OCI-LY3 (cell line): Measurements from ENCODE around the gene LCE2A.

Experiments used
- H2AFZ ChIP-seq: fragments of 200-600, 300-600 bp; shearing (Covaris generic); 2 replicates; pipeline ENCODE4 v1.6.0; 2014; ENCODE audit warnings: antibody characterized with exemption, low read depth, low read length
- H3K27ac ChIP-seq: fragments of 200-600, 300-600 bp; sonication (generic); 2 replicates; pipeline ENCODE4 v1.5.1; 2014; ENCODE audit warnings: mild to moderate bottlenecking, low read length, moderate library complexity, mixed read lengths
- H3K27me3 ChIP-seq: fragments of 200-600, 300-600 bp; sonication (generic); 2 replicates; pipeline ENCODE4 v1.6.1; 2014; ENCODE audit warnings: low read depth, low read length, mixed read lengths
- H3K36me3 ChIP-seq: fragments of 200-600, 300-600 bp; sonication (generic); replicated peaks from 2 replicates; pipeline ENCODE3; 2014; ENCODE audit warnings: low read depth, low read length, mixed read lengths
- H3K4me1 ChIP-seq: fragments of 300-600, 200-600 bp; sonication (generic); 2 replicates; pipeline ENCODE4 v1.6.1; 2014; ENCODE audit warnings: low read length, mixed read lengths
- H3K4me2 ChIP-seq: fragments of 200-600, 300-600 bp; sonication (generic); 2 replicates; pipeline ENCODE4 v1.6.1; 2014; ENCODE audit warnings: low read length, mixed read lengths
- H3K4me3 ChIP-seq: fragments of 300-600, 200-600 bp; sonication (generic); 2 replicates; pipeline ENCODE4 v1.5.1; 2014; ENCODE audit warnings: antibody characterized with exemption, mild to moderate bottlenecking, low read length, moderate library complexity
- H3K79me2 ChIP-seq: fragments of 300-600, 200-600 bp; shearing (Covaris generic); 2 replicates; pipeline ENCODE4 v1.6.1; 2014; ENCODE audit warnings: mild to moderate bottlenecking, low read length, mixed read lengths
- H3K9ac ChIP-seq: fragments of 300-600, 200-600 bp; shearing (Covaris generic); 2 replicates; pipeline ENCODE4 v1.6.0; 2014; ENCODE audit warnings: mild to moderate bottlenecking, low read length, moderate library complexity
- H3K9me3 ChIP-seq: fragments of 200-600, 300-600 bp; shearing (Covaris generic); 2 replicates; pipeline ENCODE4 v1.6.1; 2014; ENCODE audit warnings: low read length, mixed read lengths; ENCODE audit not compliant: insufficient read depth
- H4K20me1 ChIP-seq: fragments of 200-600, 300-600 bp; sonication (generic); 2 replicates; pipeline ENCODE4 v1.6.1; 2016; ENCODE audit warnings: low read length, mixed read lengths; ENCODE audit not compliant: insufficient read depth
- EZH2phosphoT487 ChIP-seq: fragments of 200-600 bp; shearing (Covaris generic); IDR thresholded peaks from 2 replicates; pipeline ENCODE4 v1.6.1; 2018; ENCODE audit warnings: antibody characterized with exemption, mixed run types, low read depth
- TF ChIP-seq, protein P1 (sequence below): fragments of 200-600, 300-600 bp; sonication (generic); IDR thresholded peaks from 2 replicates; pipeline ENCODE4 v1.5.1; 2014; ENCODE audit warnings: antibody characterized with exemption, low read length, low read depth

Gene LCE2A

DNA sequence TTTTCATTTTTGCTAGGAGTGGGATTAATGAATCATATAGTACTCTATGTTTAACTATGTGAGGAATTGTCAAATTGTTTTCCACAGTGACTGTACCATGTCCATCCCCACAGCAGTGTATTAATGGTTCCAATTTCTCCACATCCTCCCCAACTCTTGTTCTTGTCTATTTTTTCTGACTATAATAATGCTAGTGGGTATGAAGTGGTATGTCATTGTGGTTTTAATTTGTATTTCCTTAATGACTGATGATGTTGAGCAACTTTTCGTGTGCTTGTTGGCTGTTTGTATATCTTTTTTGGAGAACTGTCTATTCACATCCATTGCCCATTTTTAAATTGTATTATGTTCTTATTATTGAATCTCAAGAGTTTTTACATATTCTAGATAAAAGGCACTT lies 49.7 kb downstream of the LCE2A start:
- Histone ChIP-seq H3K36me3 (no peaks in the 10 kb centered on the region), H3K79me2 (no peaks in the 10 kb centered on the region), H3K27me3 (peaks cover 53% of the 10 kb centered on the region), H3K9ac (no peak overlapping the region), H4K20me1 (no peaks in the 10 kb centered on the region), H2AFZ (no peak overlapping the region), H3K27ac (no peak overlapping the region), H3K4me1 (no peaks in the 10 kb centered on the region), H3K4me2 (no peak overlapping the region), H3K4me3 (no peak overlapping the region), H3K9me3 (no peaks in the 10 kb centered on the region)
- no peak for TF ChIP-seq EZH2phosphoT487
- TF ChIP-seq, protein P1, sequence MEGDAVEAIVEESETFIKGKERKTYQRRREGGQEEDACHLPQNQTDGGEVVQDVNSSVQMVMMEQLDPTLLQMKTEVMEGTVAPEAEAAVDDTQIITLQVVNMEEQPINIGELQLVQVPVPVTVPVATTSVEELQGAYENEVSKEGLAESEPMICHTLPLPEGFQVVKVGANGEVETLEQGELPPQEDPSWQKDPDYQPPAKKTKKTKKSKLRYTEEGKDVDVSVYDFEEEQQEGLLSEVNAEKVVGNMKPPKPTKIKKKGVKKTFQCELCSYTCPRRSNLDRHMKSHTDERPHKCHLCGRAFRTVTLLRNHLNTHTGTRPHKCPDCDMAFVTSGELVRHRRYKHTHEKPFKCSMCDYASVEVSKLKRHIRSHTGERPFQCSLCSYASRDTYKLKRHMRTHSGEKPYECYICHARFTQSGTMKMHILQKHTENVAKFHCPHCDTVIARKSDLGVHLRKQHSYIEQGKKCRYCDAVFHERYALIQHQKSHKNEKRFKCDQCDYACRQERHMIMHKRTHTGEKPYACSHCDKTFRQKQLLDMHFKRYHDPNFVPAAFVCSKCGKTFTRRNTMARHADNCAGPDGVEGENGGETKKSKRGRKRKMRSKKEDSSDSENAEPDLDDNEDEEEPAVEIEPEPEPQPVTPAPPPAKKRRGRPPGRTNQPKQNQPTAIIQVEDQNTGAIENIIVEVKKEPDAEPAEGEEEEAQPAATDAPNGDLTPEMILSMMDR, result no peak
